Sciatic nerve (tissue), 2 donors: ENCODE data around the gene LAMC3. TPM values are rescaled to one million over a fixed set of nuclear protein-coding genes. Genes with fewer than 3 reads are reported as not detected.

ENCODE experiments used
- ATAC-seq: fragments of 200-7000 bp; cut with Tn5 transposase; one replicate; pipeline ENCODE4 v1.9.1; 2020; ENCODE audit warnings: mild to moderate bottlenecking, moderate library complexity
- DNase-seq: peaks from one replicate; pipeline ENCODE4 v3.0.0-alpha.2; 2020; ENCODE audit warnings: low spot score
- intact Hi-C: fragments of 100-400 bp; cut with DNase I; formaldehyde crosslinking; loops from one replicate; pipeline ENCODE4 v1.14.2; 2022
- total RNA-seq: library from RNA; stranded (reverse); fragmentation: NEBNext Ultra II Directional; extraction: Animal tissue kit (Norgen Biotek cat#: 25700); gene quantifications from one replicate; pipeline ENCODE4 v1.2.1, GENCODE V29; 2021
- donor health status: DM: no; HTN: no; CAD: no.
- donor health status: DM: no; HTN: no; CAD: no.

Gene LAMC3
- total RNA-seq, 1 donor from 2014 or later, result 0.36 TPM

DNA sequence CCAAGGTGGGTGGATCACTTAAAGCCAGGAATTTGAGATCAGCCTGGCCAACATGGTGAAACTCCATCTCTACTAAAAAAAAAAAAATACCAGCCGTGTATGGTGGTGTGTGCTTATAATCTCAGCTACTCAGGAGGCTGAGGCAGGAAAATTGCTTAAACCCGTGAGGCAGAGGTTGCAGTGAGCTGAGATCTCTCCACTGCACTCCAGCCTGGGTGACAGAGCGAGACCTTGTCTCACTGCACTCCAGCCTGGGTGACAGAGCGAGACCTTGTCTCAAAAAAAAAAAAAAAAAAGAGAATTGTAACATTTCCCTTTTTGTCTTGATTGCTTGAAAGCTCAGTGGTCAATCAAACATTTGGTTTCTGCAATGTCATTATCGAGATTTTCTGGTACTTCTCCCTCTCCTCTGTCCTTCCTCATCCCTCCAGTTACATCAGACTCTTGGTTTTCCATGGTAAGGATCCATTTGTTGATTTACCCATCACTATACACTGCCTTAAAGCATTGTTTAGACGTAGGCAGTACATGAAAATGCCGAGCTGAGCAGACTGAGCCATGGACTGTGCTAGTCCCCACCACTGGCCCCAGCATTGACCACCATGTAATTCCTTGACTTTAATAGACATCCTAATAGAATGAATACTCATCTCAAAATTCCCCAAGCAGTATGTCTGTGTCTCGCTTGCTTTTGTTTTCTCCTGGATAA lies 75.8 kb downstream of the LAMC3 start:
- ATAC-seq (no peak), DNase-seq (no peak)
- intact Hi-C loops, result no loop called here

GRCh38 chr9:131085370-131086122 lies 76.6 kb downstream of the LAMC3 start:
- intact Hi-C loops, result no loop called here
- ATAC-seq (no peak), DNase-seq (no peak)

DNA sequence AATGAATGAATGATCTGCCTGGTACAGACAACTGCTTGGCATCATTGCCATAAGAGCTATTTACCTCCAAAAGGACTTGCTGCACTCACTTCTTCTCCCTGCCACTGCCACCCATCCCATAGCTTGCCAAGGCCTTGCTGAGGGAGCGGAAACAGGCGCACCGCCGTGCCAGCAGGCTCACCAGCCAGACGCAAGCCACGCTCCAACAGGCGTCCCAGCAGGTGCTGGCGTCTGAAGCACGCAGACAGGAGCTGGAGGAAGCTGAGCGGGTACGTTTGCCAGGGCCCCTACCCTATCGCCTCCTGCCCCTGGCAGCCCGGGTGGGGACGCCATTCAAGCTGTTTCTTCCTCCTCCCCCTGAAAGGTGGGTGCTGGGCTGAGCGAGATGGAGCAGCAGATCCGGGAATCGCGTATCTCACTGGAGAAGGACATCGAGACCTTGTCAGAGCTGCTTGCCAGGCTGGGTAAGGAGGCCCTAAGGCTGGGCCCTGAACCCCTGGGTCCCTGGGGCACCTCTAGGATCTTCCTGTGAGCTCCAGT lies 78.5 kb downstream of the LAMC3 start:
- ATAC-seq (no peak), DNase-seq (no peak)
- intact Hi-C loops, result no loop called here

DNA sequence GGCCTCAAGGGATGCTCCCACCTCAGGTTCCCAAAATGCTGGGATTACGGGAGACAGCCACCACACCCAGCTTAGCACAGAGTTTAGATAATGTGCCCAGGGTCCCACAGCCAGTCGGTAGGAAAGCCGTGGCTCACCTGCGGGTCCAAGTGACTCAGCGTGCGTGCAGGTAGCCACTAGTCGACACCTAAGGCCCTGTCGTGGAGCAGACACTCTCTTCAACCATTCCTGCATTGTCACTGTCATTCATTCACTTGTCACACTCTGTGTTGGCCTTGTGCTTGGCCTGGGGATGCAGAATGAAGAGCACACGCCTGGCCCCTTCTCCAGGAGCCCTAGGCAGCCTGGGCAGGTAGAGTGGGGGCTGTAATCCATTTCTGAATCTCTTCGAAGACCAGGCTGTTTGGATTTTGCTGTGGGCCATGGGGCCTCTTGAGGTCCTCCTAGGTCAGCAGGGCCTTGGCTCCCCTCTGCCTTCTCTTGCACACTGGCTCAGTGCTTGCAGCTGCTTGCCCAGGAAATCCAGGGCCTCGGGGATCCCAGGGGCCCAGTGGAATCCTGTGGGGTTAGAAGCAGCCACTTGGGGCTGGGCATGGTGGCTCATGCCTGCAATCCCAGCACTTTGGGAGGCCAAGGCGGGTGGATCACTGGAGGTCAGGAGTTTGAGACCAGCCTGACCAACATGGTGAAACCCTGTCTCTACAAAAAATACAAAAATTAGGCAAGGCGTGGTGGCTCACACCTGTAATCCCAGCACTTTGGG lies 81.2 kb downstream of the LAMC3 start:
- no peak for ATAC-seq
- intact Hi-C loops, result no loop called here
- DNase-seq, result no peak

DNA sequence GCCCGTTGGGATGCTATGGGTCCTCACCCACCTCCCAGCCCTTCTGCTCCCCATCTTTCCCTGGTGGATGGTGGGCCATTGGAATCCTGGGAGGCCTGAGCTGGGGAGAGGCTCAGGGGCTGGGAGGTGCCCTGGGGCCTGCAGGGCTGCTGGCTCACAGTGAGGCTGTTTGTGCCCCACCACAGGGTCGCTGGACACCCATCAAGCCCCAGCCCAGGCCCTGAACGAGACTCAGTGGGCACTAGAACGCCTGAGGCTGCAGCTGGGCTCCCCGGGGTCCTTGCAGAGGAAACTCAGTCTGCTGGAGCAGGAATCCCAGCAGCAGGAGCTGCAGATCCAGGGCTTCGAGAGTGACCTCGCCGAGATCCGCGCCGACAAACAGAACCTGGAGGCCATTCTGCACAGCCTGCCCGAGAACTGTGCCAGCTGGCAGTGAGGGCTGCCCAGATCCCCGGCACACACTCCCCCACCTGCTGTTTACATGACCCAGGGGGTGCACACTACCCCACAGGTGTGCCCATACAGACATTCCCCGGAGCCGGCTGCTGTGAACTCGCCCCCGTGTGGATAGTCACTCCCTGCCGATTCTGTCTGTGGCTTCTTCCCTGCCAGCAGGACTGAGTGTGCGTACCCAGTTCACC lies 82.5 kb downstream of the LAMC3 start:
- no peak for DNase-seq
- intact Hi-C loops, result no loop called here
- no peak for ATAC-seq

- DNase-seq, result no peak
- no peak for ATAC-seq
- intact Hi-C loops, result no loop called here
Measured at GRCh38 chr9:131092030-131092429, 83.1 kb downstream of the LAMC3 start.

- no peak for DNase-seq
Measured at GRCh38 chr9:131092548-131093440, 83.8 kb downstream of the LAMC3 start.

DNA sequence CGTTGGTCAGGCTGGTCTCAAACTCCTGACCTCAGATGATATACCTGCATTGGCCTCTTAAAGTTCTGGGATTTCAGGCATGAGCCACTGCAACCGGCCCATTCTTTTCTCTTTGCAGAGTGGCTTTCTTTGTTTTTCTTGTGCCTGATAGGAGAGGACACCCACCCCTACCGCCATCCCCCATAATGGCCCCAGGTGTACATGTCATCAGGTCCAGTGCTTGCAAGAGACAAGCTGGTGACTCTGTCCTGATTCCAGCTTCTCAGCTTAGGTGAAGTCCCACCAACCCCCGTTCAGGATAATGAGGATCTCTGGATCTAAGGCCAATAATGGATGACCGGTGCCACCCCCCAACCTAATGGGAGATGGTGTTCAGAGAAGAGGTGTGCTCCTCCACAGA lies 85.0 kb downstream of the LAMC3 start:
- no peak for DNase-seq
- intact Hi-C loops, result no loop called here
- ATAC-seq, result no peak

More at GRCh38 chr9:131092548-131093440, 83.8 kb downstream of the LAMC3 start:
- intact Hi-C loops, result no loop called here
- ATAC-seq, result no peak

DNA sequence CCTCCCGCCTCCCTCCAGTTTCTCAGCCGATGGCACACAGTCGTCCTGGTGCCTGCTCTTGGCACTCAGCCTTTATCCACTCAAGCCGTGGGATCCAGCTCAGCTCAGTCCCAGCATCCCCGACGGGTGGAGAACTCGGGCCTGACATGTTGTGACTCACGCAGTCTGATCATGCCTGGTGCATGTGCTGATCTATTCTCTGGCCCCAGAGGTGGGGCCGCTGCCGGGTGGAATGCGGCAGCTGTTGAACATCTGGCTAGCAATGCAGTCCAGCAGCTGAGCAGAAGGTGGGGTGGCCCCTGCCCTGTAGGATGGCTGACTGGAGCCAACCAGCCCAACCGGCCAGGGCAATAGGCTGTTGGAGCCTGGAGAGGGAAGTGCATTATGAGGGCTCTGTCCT lies 85.6 kb downstream of the LAMC3 start:
- no peak for ATAC-seq
- intact Hi-C loops, result no loop called here

DNA sequence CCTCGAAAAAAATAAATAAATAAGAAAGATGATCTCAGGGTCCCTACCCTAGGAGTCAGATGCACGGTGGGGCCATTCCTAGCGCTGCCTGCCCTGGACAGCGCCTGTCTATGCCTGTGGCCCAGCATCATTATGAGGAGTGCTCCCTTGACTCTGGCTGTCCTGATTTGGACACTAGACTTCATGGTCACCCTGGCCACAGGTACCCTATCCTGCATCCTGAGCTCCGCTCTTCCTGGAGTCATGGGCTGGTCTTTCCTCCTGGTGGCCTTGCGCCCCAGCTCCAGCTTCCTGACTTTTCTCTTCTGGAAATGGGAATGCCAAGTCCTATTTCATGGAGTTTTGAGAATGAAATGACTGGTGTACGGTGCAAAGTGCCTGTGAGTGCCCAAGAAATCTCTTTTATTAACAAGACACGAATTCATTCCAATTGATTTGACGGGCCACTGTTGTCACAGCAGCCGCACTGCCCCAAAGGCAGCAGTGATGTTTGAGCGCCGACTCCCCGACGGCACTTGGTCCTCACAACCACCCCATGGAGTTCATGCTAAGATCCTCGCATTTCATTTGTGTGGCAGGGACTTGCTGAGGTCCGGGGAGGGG lies 86.8 kb downstream of the LAMC3 start:
- intact Hi-C loops, result no loop called here
- ATAC-seq, result no peak
- DNase-seq, result no peak

More for the DNA sequence above, 85.6 kb downstream of the LAMC3 start:
- no peak for DNase-seq

GRCh38 chr9:131096269-131097125 lies 87.5 kb downstream of the LAMC3 start, which contains the start of gene AIF1L:
TSS of gene AIF1L (plus strand) at chr9:131096531. CDS start at chr9:131096630, 99 bp downstream.
- ATAC-seq, result peak; percentile 33
- intact Hi-C loops, result no loop called here
- peak; percentile 73 for DNase-seq

DNA sequence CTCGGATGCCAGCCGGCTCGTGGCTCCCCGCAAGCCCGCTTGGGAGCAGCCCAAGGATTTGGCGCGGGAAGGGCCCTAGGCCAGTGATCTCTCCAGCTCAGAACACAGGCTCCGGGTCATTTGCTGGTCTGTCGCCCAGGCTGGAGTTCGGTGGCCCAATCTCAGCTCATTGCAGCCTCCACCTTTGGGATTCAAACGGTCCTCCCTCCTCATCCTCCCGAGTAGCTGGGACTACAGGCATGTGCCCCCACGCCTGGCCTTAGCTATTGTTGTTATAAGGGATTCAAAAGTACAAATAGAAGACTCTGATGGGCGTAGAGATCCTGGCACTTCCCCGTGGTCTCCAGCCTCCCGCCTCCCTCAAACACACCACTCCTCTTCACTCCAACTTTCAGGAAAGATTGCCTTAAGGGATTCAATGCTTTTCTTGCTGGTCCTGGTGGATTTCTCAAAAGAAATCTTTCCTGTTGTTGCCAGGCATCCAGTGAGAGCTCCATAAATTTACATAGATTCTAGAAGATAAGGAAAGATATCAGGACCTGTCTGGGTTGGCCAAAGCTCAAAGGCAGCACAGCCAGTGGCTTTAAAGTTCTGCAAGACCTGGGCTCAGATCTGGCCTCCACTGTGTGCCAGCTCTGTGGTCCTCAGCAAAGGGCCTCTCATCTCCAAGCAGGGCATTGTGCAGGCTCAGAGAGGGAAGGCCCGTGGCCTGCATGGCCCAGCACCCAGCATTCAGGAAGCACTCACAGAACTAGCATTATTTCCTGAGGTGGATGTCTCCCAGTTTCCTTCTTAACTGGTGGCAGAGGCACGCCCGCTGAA lies 88.4 kb downstream of the LAMC3 start:
- intact Hi-C loops, result no loop called here
- DNase-seq (no peak), ATAC-seq (no peak)

- ATAC-seq (peak; percentile 44), DNase-seq (no peak)
- intact Hi-C loops, result no loop called here
Measured at GRCh38 chr9:131097948-131098278, 88.9 kb downstream of the LAMC3 start.

GRCh38 chr9:131098391-131099101 lies 89.6 kb downstream of the LAMC3 start:
- DNase-seq (no peak), ATAC-seq (no peak)
- intact Hi-C loops, result no loop called here

DNA sequence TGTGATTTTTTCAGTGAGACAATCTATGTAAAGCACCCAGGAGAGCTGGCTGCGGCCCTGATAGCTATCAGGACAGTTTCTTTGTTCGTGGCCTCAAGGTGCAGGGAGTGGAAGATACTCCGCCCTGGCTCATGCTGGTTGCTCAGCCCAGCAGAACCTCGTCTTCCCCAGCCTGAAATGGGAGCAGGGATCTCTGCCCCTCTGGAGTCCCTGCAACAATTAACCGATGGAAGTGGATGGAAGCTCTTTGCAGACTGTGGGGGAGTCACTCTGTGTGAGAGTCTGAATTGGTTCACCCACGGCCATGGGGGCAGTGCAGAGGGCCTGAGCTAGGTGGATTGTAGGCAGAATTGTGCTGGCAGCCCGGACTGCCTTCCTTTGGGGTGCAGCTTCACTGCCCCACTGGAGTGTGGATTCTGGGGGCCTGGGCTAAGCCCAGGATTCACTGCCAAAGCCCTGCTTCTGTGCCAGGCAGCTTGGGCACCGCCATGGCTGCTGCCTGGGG lies 90.2 kb downstream of the LAMC3 start:
- DNase-seq (no peak), ATAC-seq (no peak)
- intact Hi-C loops, result no loop called here
